Hepatocyte (in vitro differentiated cells): ENCODE results near the gene LRP1B. TPM values are rescaled to one million over a fixed set of nuclear protein-coding genes. Genes with fewer than 3 reads are reported as not detected.

Source experiments
- DNase-seq: peaks from one replicate; pipeline ENCODE4 v3.0.0-alpha.2; 2016; ENCODE audit warnings: low spot score
- H2AFZ ChIP-seq: fragments of 200-600 bp; sonication (generic); 2 replicates; pipeline ENCODE4 v1.6.0; 2016; ENCODE audit warnings: antibody characterized with exemption, mild to moderate bottlenecking
- H3K27ac ChIP-seq: fragments of 200-600 bp; sonication (generic); 2 replicates; pipeline ENCODE4 v1.5.1; 2016; ENCODE audit warnings: mild to moderate bottlenecking
- H3K27me3 ChIP-seq: fragments of 200-600 bp; sonication (generic); 2 replicates; pipeline ENCODE4 v1.6.1; 2016
- H3K36me3 ChIP-seq: fragments of 200-600 bp; sonication (generic); replicated peaks from 2 replicates; pipeline ENCODE4 v1.5.1; 2016; ENCODE audit warnings: low read depth; ENCODE audit not compliant: insufficient read depth
- H3K4me1 ChIP-seq: fragments of 200-600 bp; sonication (generic); 2 replicates; pipeline ENCODE4 v1.5.1; 2016; ENCODE audit warnings: mild to moderate bottlenecking, moderate library complexity; ENCODE audit not compliant: insufficient read depth
- H3K4me2 ChIP-seq: fragments of 200-600 bp; sonication (generic); 2 replicates; pipeline ENCODE4 v1.6.0; 2016
- H3K4me3 ChIP-seq: fragments of 200-600 bp; sonication (generic); 2 replicates; pipeline ENCODE4 v1.5.1; 2016; ENCODE audit warnings: mild to moderate bottlenecking
- H3K79me2 ChIP-seq: fragments of 200-600 bp; sonication (generic); 2 replicates; pipeline ENCODE4 v1.6.0; 2017; ENCODE audit warnings: mild to moderate bottlenecking
- H3K9me2 ChIP-seq: fragments of 200-600 bp; sonication (generic); replicated peaks from 2 replicates; pipeline ENCODE4 v1.6.0; 2017; ENCODE audit warnings: mild to moderate bottlenecking; ENCODE audit not compliant: insufficient read depth
- H3K9me3 ChIP-seq: fragments of 200-600 bp; sonication (generic); 2 replicates; pipeline ENCODE4 v1.5.1; 2016; ENCODE audit warnings: low read depth, mild to moderate bottlenecking
- H4K20me1 ChIP-seq: fragments of 200-600 bp; sonication (generic); 2 replicates; pipeline ENCODE4 v1.6.0; 2016; ENCODE audit warnings: mild to moderate bottlenecking; ENCODE audit not compliant: insufficient read depth, poor library complexity, severe bottlenecking
- EZH2 ChIP-seq: fragments of 200-600 bp; sonication (generic); IDR thresholded peaks from 2 replicates; pipeline ENCODE4 v1.6.1; 2016; ENCODE audit warnings: antibody characterized with exemption, mild to moderate bottlenecking, borderline replicate concordance
- EZH2phosphoT487 ChIP-seq: fragments of 200-600 bp; sonication (generic); IDR thresholded peaks from one replicate; pipeline ENCODE4 v1.6.1; 2018; ENCODE audit warnings: antibody characterized with exemption, mild to moderate bottlenecking, low read depth, moderate library complexity; ENCODE audit not compliant: unreplicated experiment, severe bottlenecking
- WGBS: methylation state at CpG from one replicate; pipeline ENCODE4 v1.1.6; 2016; ENCODE audit warnings: low lambda C conversion rate; ENCODE audit errors: missing lambda C conversion rate; 5-methylcytosine and 5-hydroxymethylcytosine counted together
- polyA plus RNA-seq: library from polyadenylated mRNA; unstranded; fragments of >200 nt; fragmentation: Nextera tagmentation; extraction: Ambion mirVana; gene quantifications from 2 replicates; pipeline ENCODE4 v1.2.1, GENCODE V29; 2016
- total RNA-seq: library from RNA; depleted of rRNA; stranded (reverse); fragments of >200 nt; gene quantifications from 2 replicates; pipeline ENCODE4 v1.2.3, GENCODE V29; 2014
- TF ChIP-seq, protein P1 (sequence below): fragments of 200-600 bp; sonication (generic); IDR thresholded peaks from 2 replicates; pipeline ENCODE4 v1.5.1; 2016; ENCODE audit warnings: antibody characterized with exemption, mild to moderate bottlenecking; ENCODE audit not compliant: poor library complexity

The LRP1B gene
- total and polyA plus RNA-seq, 2 experiments from 2014 or later: 0.65 to 2.0 TPM

DNA sequence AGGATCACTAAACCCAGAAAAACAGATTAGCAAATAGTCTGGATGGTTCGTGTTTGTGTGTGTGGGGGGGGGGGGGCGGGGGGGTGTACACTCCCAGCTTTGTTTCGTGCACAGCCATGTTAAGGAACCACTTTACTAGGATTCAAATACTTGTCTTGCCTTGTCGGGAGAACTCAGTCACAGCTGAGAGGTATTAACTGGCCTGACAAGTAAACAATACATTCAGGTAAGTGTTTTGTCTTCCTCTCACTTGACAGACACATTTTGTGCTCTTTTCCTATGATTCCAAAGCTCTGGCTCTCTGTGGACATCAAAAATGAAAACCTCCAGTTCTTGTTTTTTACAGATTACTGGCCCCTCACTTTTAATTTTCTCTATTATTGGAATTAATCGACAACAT, 173.5 kb downstream of the LRP1B start:
- TF ChIP-seq, protein P1, sequence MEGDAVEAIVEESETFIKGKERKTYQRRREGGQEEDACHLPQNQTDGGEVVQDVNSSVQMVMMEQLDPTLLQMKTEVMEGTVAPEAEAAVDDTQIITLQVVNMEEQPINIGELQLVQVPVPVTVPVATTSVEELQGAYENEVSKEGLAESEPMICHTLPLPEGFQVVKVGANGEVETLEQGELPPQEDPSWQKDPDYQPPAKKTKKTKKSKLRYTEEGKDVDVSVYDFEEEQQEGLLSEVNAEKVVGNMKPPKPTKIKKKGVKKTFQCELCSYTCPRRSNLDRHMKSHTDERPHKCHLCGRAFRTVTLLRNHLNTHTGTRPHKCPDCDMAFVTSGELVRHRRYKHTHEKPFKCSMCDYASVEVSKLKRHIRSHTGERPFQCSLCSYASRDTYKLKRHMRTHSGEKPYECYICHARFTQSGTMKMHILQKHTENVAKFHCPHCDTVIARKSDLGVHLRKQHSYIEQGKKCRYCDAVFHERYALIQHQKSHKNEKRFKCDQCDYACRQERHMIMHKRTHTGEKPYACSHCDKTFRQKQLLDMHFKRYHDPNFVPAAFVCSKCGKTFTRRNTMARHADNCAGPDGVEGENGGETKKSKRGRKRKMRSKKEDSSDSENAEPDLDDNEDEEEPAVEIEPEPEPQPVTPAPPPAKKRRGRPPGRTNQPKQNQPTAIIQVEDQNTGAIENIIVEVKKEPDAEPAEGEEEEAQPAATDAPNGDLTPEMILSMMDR: no peak
- TF ChIP-seq EZH2phosphoT487 (no peak), EZH2 (no peak)
- H3K4me2 ChIP-seq: no peak overlapping the region
- no peak overlapping the region for H3K27ac ChIP-seq
- H3K27me3 ChIP-seq: peaks cover 4% of the 10 kb centered on the region
- H3K9me3 ChIP-seq: no peaks in the 10 kb centered on the region
- H3K36me3 ChIP-seq: no peaks in the 10 kb centered on the region
- H3K79me2 ChIP-seq: no peaks in the 10 kb centered on the region
- 34% methylated on average over 5 of the region's 5 CpGs for WGBS
- no peak for DNase-seq
- H3K4me1 ChIP-seq: no peaks in the 10 kb centered on the region
- no peaks in the 10 kb centered on the region for H3K9me2 ChIP-seq
- no peaks in the 10 kb centered on the region for H4K20me1 ChIP-seq
- no peak overlapping the region for H3K4me3 ChIP-seq
- H2AFZ ChIP-seq: no peak overlapping the region

DNA sequence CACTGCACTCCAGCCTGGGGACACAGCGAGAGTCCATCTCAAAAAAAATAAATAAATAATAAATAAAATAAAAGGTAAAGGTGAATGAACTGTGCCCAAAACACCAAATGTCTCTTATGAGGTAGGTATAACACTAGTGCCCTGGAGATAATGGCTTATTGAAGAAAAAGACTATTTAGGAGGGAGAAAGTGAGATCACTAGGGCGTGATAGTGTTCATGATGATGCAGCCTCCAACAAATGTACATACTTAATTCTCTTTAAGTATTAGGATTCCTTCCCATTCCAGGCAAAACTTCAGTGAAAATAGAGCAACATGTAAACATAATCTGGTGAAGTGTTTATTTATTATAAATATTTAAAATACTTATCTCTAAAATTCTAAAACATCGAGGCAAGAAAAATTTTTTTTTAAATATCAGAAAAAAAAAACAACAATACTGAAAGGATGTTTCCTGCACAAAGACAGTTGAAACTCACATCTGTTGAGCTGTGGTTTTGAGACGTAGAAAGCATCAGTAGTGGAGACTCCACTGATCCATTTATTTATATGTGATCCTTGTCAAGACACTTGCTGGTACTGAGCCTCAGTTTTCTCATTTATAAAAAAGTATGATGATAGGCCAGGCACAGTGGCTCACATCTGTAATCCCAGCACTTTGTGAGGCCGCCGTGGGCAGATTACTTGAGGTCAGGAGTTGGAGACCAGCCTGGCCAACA, 183.3 kb downstream of the LRP1B start:
- no peaks in the 10 kb centered on the region for H3K27me3 ChIP-seq
- no peaks in the 10 kb centered on the region for H3K36me3 ChIP-seq
- no peak for DNase-seq
- H3K4me1 ChIP-seq: no peaks in the 10 kb centered on the region
- no peaks in the 10 kb centered on the region for H3K9me3 ChIP-seq
- WGBS: 89% methylated on average over 6 of the region's 6 CpGs
- TF ChIP-seq EZH2phosphoT487 (no peak), EZH2 (no peak)
- TF ChIP-seq, protein P1: no peak
- no peak overlapping the region for H3K4me2 ChIP-seq
- H3K9me2 ChIP-seq: no peaks in the 10 kb centered on the region
- H3K79me2 ChIP-seq: no peaks in the 10 kb centered on the region
- H2AFZ ChIP-seq: no peak overlapping the region
- no peak overlapping the region for H3K4me3 ChIP-seq
- H3K27ac ChIP-seq: no peak overlapping the region
- no peaks in the 10 kb centered on the region for H4K20me1 ChIP-seq

DNA sequence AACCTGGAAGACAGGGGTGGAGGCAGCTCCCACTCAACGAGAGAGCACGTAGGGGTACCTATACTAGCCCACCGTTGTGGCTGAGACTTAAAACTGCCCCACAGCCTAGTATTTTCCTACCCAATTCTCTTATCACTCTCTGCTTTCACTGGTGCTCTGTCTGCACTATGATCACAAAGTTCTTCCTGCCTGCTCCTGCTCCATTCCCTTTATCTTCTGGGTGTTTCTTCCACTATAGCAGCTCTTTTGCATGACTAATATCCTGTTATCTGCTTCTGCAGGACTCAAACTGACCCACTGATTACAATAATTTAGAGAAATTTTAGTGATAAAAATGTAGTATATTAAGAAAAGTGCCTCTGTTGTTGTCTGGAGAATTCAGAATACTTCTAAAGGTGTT, 184.8 kb downstream of the LRP1B start:
- no peak overlapping the region for H2AFZ ChIP-seq
- no peaks in the 10 kb centered on the region for H4K20me1 ChIP-seq
- H3K9me3 ChIP-seq: no peaks in the 10 kb centered on the region
- TF ChIP-seq EZH2: no peak
- no peak for TF ChIP-seq EZH2phosphoT487
- TF ChIP-seq, protein P1: no peak
- no peaks in the 10 kb centered on the region for H3K4me1 ChIP-seq
- 57% methylated on average over 3 of the region's 3 CpGs for WGBS
- DNase-seq: no peak
- no peak overlapping the region for H3K4me3 ChIP-seq
- no peak overlapping the region for H3K27ac ChIP-seq
- H3K27me3 ChIP-seq: no peaks in the 10 kb centered on the region
- no peaks in the 10 kb centered on the region for H3K79me2 ChIP-seq
- H3K9me2 ChIP-seq: no peaks in the 10 kb centered on the region
- H3K4me2 ChIP-seq: no peak overlapping the region
- H3K36me3 ChIP-seq: no peaks in the 10 kb centered on the region
